GM19463 (cell line): Measurements from ENCODE around the gene IFNL4.
"Not testable (repeated sequence)": the region's sequence is repeated elsewhere in the genome, so short reads cannot be mapped to it uniquely, and the experiment has no call there.

Experiments
- ATAC-seq: cut with Tn5 transposase; IDR thresholded peaks from one replicate; pipeline ENCODE4 v1.9.1; 2021; ENCODE audit warnings: mild to moderate bottlenecking, moderate library complexity; ENCODE audit not compliant: unreplicated experiment

IFNL4 gene

DNA sequence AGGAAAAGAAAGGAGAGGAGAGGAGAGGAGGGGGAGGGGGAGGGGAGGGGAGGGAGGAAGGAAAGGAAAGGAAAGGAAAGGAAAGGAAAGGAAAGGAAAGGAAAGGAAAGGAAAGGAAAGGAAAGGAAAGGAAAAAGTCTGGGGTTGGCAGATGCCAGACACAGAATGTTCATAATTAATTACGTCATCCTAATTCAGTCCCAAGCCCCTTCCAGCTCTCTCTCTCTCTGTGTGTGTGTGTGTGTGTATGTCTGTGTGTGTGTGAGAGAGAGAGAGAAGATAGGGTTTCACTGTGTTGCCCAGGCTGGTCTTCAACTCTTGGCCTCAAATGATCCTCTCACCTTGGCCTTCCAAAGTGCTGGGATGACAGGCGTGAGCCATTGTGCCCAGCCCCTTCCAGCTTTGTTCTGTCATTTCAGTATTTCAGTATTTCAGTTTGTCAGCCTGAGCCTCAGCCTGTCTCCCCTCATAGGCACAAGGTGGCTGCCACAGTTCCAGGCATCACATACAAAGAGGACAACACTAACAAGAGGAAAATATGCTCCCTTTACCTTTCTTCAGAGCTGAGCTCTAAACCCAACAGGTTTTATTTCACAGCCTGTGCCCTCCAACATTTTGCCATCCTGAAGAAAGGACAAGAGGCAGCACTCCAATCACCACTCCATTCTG lies 18.4 kb downstream of the IFNL4 start:
- ATAC-seq: no peak

DNA sequence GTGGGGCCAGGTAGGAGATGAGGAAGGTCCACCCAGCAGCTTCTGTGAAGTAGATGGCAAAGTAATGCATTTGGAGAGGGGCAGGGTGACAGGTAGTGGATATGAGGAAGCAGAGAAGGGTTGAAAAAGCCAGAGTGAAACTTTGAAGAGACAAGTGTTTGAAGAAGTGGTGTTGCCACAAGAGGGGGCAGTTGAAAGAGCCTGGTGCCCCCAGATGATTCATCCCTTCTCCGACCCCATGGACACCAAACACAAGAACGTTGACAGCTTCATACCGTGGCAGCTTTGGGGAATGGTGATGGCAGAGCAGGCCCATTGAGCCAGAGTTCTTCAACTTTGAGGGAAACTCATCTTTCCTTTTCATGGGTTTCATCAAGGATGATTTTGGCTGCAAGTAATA lies 23.7 kb downstream of the IFNL4 start:
- ATAC-seq: no peak

DNA sequence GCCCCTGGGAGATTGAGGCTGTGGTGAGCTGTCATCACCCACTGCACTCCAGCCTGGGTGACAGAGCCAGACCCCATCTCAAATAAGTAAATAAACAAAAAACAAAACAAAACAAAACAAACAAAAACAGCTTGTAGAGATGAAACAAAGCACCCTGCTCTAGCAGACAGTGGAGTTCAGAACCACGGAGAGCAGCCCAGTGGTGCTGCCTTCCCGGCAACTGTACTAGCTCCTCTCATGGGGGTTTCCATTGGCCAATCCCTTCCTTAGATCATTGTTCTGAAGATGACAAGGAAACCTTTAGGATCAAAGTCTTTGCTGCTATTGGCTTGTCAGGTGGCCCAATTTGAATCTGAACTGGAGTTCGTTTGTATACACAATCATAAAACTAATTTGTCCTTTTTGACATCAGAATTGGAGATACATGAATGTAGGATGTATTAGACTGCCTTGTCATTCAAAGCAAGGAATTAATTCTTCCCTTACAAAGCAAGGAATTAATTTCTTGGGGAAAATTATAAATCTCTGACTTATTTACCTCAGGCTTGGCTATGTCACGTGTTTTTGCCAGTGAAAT lies 24.9 kb downstream of the IFNL4 start:
- ATAC-seq: no peak

DNA sequence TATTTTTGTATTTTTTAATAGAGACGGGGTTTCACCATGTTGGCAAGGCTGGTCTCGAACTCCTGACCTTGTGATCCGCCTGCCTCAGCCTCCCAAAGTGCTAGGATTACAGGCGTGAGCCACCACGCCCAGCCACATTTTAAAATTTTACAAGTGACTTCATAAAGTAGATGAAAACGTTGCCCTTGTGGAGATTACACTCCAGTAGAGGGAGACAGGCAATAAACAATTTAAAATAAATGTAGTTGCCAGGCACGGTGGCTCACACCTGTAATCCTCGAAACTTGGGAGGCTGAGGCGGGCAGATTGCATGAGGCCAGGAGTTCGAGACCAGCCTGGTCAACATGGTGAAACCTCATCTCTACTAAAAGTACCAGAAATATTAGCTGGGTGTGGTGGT lies 29.5 kb downstream of the IFNL4 start:
- ATAC-seq: not testable (repeated sequence)

DNA sequence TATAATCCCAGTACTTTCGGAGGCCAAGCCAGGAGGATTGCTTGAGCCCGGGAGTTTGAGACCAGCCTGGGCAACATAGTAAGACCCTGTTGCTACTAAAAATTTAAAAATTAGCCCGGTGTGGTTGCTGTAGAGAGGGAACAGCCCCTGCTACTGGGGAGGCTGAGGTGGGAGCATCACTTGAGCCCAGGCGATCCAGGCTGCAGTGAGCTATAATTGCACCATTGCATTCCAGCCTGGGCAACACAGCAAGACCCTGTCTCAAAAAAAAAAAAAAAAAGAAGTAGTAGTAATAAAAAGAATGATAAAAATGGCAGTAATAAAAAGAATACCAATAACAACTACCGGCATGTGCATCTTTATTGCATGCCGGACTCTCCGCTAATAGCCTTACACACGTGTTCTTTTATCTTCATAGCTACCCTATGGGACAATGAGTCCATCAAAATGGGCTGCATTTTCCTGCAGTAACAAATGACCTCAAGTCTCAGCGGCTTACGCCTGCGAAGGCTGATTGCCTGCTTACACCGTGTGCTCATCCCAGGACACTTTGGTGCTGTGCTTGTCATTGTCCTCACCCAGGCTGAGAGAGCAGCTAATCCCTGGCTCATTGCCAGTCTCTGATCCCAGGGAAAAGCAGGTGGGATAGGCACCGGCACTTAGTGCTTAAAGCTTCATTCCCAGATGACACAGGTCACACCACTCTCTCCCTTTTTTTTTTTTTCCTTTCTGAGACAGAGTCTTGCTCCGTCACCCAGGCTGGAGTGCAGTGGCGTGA lies 30.2 kb downstream of the IFNL4 start:
- ATAC-seq: no peak

DNA sequence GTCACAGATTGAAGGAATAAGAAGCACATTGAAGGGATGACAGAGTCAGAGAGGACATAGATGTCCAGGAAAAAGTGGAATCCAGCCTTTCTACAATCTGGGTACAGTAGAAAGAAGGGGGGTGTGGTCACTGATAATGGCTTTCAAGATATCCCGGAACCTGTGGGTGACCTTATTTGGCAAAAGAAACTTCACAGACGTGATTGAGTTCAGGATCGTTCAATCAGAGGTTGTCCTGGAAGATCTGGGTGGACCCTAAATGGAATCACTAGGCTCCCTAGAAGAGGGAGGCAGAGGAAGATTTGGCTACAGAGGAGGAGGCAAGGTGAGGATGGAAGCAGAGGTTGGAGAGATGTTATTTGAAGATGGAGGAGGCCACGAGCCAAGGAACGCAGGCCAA lies 31.6 kb downstream of the IFNL4 start:
- ATAC-seq: no peak

DNA sequence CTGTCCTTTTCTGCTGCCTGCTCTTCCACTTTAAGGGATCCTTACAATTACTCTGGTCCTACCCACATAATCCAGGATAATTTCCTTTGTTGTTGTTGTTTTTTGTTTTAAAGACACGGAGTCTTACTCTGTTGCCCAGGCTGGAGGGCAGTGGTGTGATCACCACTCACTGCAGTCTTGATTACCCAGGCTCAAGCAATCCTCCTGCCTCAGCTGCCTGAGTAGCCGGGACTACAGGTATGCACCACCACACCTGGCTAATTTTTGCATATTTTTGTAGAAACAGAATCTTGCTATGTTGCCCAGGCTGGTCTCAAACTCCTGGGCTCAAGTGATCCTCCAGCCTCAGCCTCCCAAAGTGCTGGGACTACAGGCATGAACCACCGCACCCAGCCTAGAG lies 33.3 kb downstream of the IFNL4 start:
- ATAC-seq: not testable (repeated sequence)

DNA sequence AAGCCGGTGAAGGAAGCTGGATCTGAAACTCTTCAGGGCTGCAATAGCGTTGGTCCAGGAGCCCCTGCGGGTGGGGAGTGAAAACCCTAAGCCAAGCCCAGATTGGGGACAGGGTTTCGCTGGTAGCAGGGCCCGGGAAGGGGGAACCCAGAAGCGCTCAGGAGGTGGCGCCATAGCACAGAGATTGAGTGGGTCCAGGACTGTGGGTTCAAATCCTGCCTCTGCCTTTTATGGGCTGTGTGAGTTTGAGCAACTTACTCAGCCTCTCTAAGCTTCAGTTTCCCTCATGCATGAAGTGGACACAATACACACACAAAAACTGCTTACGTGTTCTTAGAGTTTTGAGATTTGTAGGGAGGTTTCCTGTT lies 36.3 kb downstream of the IFNL4 start:
- no peak for ATAC-seq

DNA sequence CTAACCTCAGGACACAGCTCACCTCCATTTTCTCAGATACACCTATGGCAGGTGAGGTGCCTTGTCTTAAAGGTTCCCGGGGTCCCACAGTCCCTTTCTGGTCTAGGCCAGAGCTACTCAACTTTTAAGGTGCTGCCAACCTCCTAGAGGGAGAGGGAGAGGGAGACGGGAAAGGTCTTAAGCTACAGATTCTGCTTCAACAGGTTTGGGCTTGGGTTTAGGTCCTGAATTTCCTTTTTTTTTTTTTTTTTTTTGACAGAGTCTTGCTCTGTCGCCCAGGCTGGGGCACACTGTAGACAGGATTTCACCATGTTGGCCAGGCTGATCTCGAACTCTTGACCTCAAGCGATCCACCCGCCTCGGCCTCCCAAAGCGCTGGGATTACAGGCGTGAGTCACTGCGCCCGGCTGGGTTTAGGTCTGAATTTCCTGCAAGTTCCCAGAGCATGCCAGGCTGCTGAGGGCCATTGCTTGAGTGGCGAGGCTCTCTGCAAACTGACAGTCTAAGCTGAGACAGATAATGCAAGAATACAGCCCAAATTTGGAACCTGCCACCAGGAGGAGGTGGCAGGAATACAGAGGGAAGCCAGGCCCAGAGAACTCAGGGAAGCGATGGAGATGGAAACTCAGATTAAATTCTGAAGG lies 36.8 kb downstream of the IFNL4 start:
- ATAC-seq: no peak

DNA sequence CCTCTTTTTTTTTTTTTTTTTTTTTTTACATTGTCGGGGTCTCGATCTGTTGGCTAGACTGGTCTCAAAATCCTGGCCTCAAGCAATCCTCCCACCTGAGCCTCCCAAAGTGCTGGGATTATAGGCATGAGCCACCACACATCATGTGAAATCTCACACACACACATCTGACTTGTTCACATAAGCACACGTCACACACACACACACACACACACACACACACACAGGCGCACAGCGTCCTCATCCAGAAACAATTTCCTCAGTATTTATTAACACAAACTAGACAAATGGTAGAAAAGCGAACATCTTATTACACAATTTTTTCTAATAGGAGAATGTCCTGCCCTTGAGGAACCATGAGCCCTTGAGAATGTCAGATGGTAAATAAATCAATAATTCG lies 39.5 kb downstream of the IFNL4 start:
- ATAC-seq: no peak

DNA sequence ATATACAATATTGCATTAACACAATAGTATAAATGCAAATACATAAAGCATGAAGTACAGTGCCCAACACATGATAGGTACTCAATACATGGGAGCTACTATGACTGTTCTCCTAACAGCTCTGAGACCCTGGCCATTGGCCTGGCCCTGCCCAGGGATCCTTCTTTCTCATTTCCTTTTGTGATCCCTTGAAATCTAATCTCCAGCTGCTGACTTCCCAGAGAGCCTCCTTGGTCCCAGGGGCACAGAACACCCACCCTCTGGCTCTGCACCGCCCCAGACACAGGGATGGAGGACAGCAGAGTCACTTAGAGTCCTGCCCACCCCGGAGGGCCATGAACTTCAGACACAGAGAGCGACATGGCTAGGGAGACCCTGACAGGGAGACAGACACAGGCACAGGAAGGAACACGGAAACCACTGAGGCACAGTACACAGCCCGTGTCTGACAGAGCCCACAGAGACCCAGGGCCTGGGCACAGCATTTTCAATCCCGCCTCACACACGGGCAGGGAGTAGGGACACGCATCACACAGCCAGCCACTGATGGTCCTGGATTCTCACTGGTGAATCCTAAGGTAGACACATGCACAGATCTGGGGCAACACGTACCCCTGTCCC lies 40.4 kb downstream of the IFNL4 start:
- ATAC-seq: no peak

DNA sequence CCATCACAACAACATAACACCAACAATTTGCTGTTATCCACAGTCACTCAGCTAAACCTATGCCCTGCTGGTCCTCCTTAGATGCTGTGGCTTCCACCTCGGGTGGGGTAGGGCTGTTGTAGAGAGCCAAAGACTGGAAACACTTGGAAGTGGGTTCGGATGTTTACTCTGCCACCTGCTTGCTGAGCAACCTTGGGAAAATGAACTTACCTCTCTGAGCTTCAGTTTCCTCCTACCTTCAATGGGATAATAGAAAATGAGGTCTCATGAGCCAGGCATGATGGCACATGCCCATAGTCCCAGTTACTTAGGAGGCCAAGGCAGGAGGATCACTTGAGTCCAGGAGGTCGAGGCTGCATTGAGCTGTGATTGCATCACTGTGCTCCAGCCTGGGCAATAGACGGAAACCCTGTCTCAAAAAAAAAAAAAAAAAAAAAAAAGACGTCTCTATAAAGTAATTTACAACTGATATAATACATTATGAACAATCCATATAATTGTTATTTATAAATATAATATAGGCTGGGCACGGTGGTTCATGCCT lies 41.3 kb downstream of the IFNL4 start:
- ATAC-seq: no peak

DNA sequence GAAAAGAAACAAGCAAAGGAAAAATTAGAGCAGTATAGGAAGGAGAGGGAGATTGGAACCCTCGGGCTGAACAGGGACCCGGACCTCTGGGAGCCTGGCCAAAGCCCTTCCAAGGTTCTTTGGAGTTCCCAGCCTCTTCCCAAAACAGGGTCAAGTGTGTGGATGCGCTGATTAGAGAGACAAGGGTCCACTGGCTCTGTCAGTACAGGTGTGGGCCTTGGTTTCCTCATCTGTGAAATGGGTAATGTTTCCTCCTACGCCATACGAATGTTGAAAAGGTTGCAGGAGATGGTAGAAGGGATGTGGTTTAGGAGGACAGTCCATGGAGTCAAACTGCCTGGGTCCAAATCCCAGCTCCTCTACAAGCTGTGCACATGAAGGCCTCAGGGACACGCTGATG lies 42.5 kb downstream of the IFNL4 start:
- no peak for ATAC-seq

DNA sequence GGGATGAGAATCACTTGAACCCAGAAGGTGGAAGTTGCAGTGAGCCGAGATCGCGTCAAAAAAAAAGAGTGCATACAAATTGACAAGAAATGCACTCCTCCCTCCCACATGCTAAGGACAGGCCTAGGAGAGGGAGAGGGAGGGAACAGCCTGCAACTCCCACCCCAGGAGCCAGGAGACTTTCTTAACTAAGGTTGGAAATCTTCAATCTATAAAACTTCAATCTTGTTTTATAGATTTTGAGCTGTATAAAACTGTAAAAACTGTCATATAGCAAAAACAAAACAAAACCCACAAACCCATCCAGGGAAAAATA lies 43.2 kb downstream of the IFNL4 start:
- no peak for ATAC-seq

DNA sequence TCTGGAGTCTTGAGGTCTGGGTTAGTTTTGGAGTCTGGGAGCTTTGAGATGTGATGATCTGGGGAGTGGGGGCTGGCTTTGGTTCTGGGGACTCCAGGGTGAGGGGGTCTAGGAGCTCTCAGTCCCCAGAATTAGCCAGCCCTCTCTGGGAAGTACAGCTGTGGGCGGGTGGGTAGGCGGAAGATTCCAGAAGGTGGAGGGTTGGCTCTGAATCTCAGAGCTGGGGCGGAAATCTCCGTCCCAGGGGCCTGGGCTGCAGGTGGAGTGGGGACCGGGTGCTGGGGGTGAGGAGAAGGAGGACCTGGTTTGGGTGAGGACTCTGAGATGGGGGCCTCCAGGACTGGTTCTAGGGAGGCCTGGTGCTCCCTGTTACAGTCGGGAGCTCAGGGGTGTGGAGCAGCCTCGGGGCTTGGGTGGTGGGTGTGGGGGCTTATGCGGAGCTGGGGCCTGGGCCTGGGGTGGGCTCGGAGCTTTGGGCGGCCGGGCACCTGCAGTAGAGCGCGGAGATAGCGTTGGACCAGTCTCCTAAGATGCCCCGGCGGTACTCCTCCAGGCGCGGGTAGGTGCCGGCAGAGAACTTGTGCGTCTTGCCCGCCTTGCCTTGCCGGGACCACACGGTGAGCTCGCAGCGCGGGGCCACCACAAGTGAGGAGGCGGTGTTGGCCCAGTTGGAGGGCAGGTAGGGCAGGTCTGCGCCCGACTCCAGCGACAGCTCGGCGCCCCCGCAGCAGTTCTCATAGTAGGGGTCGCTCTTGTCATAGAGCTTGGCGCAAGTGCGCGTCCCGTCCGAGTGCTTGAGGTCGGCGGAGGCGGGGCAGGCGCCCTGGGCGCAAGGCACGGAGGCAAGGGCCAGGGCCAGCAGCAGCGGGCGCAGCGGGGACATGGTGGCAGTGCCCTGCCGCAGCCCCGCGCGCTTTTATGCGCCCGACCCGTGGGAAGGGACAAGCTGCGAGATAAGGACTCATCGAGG lies 45.0 kb downstream of the IFNL4 start, which contains the start of gene SYCN:
Gene SYCN, minus strand, starts transcription at position 892 of the 970 bp plus-strand sequence. Its CDS starts 9 bp downstream, at position 883.
- ATAC-seq: no peak

DNA sequence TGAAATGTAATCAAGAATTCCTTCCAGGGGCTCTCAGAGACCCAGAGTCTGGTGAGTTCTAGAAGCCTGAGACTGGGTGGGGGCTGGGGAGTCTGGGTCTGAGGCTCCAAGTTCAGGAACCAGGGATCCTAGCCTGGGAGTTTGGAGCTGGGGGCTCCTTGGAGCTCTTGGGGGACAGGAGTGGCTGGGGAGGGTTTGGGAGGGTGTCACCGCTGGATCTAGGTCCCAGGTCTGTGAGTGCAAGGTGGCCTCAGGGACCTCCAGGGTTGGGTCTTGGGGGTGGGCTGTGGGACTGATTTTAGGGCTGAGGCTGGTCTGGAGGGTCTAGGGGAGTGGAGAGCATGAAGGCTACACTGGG lies 45.7 kb downstream of the IFNL4 start:
- no peak for ATAC-seq

DNA sequence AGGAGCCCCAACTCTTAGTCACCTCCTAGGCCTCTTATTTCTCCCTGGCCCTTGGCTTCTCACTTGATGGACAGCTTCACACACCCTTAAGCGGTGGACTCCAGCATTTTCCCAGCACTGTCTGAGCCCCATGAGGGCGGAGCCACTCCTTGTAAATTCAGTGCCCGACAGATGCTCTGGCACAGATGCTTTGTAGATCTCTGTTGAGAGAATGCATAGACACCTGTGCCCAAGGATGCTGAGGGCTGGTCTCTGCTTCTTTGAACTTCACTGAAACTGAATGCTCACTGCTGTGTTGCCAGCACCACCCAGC lies 47.9 kb downstream of the IFNL4 start:
- ATAC-seq: no peak

DNA sequence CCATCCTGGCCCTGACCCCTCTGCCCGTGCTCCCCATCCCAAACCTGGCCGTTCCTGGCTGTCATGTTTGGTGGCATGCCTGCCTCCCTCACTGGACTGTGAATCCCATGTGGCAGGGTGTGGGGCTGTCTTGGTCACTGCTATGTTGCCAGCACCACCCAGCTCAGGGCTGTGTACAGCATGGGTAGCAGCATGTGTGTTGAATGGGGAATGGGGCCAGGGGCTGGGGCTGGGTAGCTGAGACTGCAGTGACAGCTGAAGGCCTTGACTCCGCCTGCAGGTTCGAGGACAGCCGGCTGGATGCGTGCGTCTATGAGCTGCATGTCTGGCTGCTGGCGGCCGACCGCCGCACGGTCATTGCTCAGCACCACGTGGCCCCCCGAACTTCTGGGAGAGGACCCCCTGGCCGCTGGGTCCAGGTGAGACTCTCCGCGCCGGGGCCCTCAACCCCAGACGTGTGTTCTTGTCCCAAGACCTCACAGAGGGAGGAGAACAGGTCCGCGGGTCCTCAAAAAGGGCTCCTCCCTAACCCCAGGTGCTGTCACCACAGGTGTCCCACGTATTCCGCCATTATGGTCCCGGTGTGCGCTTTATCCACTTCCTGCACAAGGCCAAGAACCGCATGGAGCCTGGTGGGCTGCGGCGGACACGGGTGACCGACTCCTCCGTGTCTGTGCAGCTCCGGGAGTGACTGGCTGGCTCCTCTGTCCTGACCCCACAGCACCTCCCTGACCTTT lies 48.4 kb downstream of the IFNL4 start:
- no peak for ATAC-seq

DNA sequence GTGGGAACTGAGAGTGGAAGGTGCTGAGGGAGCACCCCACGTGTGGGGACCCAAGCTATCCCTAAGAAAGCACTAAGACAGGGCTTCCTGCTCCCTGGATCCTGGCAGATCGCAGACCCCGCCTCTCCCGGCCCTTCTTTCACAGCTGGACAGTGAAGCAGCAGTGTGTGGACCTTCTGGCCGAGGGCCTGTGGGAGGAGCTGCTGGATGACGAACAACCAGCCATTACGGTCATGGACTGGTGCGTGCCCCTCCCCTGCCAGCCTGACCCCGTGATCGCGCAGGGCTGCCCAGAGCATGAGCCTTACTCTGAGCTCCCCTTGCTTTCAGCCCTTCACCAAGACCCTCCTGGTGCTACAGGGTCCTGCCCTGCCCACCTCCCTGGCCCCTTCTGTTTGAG lies 49.6 kb downstream of the IFNL4 start:
- ATAC-seq: no peak

DNA sequence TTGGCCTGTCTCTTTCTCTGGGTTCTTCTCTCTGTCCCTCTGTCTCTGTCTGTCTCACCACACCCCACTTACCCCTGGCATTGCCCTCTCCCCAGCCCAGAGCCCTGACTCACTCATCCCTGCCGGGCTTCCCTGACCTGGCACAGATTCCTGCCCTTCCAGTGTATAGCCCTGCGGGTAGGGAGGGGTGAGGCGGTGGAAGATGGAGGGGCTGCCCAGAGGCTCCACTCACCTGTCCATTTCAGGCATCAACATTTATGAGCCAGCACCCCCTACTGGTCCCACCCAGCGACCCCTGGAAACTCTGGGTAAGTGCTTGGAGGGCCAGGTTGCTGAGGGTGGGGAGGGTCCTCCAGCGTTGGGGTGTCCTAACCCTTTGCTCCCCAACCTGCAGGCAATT lies 50.8 kb downstream of the IFNL4 start:
- no peak for ATAC-seq
